ENCODE results near the gene INTS11. TPM values are rescaled to one million over a fixed set of nuclear protein-coding genes. Genes with fewer than 3 reads are reported as not detected.
A peak's percentile ranks its signal among the peaks of the same experiment; 100 is the strongest.

Gene INTS11
- total RNA-seq, 2 donors from 2014 or later: 48.5 to 60.0 TPM

- no peak for ATAC-seq
- no peak for DNase-seq
- intact Hi-C loops (cut with DNase I): no loop called here
Measured at GRCh38 chr1:1306661-1307260, 17.7 kb downstream of the INTS11 start.

GRCh38 chr1:1306070-1306660 is 18.3 kb downstream of the INTS11 start:
- DNase-seq (no peak), ATAC-seq (no peak)
- intact Hi-C loops (cut with DNase I): no loop called here

- DNase-seq: peak; percentile 78
- intact Hi-C loops (cut with DNase I): no loop called here
- peak; percentile 4 to 49 for ATAC-seq
Measured at GRCh38 chr1:1305300-1306069, 19.0 kb downstream of the INTS11 start.

- ATAC-seq (peak; percentile 14 to 28), DNase-seq (peak; percentile 81)
- intact Hi-C loops (cut with DNase I): no loop called here
Measured at GRCh38 chr1:1304331-1305299, 19.8 kb downstream of the INTS11 start.

GRCh38 chr1:1303736-1304135 is 20.7 kb downstream of the INTS11 start:
- intact Hi-C loops (cut with DNase I): no loop called here
- no peak for ATAC-seq
- DNase-seq: no peak

GRCh38 chr1:1302951-1303509 is 21.4 kb downstream of the INTS11 start:
- intact Hi-C loops (cut with DNase I): no loop called here
- ATAC-seq (no peak), DNase-seq (no peak)

GRCh38 chr1:1302006-1302430 is 22.4 kb downstream of the INTS11 start:
- DNase-seq (no peak), ATAC-seq (no peak)
- intact Hi-C loops (cut with DNase I): no loop called here

GRCh38 chr1:1300352-1300739 is 24.1 kb downstream of the INTS11 start:
- ATAC-seq: no peak
- intact Hi-C loops (cut with DNase I): no loop called here
- DNase-seq: no peak

- ATAC-seq (no peak), DNase-seq (no peak)
- intact Hi-C loops (cut with DNase I): no loop called here
Measured at GRCh38 chr1:1299686-1300351, 24.6 kb downstream of the INTS11 start.

GRCh38 chr1:1298861-1299685 is 25.4 kb downstream of the INTS11 start:
- intact Hi-C loops (cut with DNase I): no loop called here
- no peak for DNase-seq
- peak; percentile 1 to 23 for ATAC-seq

- ATAC-seq: no peak
- intact Hi-C loops (cut with DNase I): no loop called here
- DNase-seq: no peak
Measured at GRCh38 chr1:1297802-1298424, 26.5 kb downstream of the INTS11 start.

GRCh38 chr1:1296070-1297061 is 28.1 kb downstream of the INTS11 start:
- no peak for ATAC-seq
- no peak for DNase-seq
- intact Hi-C loops (cut with DNase I): no loop called here

- DNase-seq (no peak), ATAC-seq (no peak)
- intact Hi-C loops (cut with DNase I): no loop called here
Measured at GRCh38 chr1:1295154-1295923, 29.1 kb downstream of the INTS11 start.

- ATAC-seq: no peak
- intact Hi-C loops (cut with DNase I): no loop called here
- DNase-seq: no peak
Measured at GRCh38 chr1:1294250-1294890, 30.1 kb downstream of the INTS11 start.
